Measurements from ENCODE around the gene CTNND1. TPM values are rescaled to one million over a fixed set of nuclear protein-coding genes. Genes with fewer than 3 reads are reported as not detected.

CTNND1 gene
- total and polyA plus RNA-seq, 10 of the 15 experiments (the other 5 are each of a cell fraction or from before 2014, with no cell fraction given) = 4.7 to 70.0 (median 30.0) TPM

GRCh38 chr11:57761301-57762234 lies at the start of gene CTNND1 (continued):
- no peak for TF ChIP-seq ZBED1 (IDR thresholded peaks at IDR 0.05; ENCODE audit: borderline replicate concordance)
- no peak for TF ChIP-seq HDGF (IDR thresholded peaks at IDR 0.05)
- no peak for TF ChIP-seq TCF12 (IDR thresholded peaks at IDR 0.05; ENCODE audit: low read depth, low read length)
- TF ChIP-seq POLR2AphosphoS2 (IDR thresholded peaks at IDR 0.05; ENCODE audit: low read depth, low read length) = no peak
- TF ChIP-seq FOS (IDR thresholded peaks at IDR 0.05; ENCODE audit: borderline replicate concordance, extremely low read depth, insufficient read length) = peak; percentile 49
- TF ChIP-seq TCF7 (IDR thresholded peaks at IDR 0.05; ENCODE audit: borderline replicate concordance) = no peak; the same call in 1 of the 2 replicates
- TF ChIP-seq NFYB (IDR thresholded peaks at IDR 0.05; ENCODE audit: insufficient read depth, low read depth, low read length) = peak; percentile 92
- TF ChIP-seq E4F1 (IDR thresholded peaks at IDR 0.05; ENCODE audit: borderline replicate concordance, partially characterized antibody) = no peak
- no peak for TF ChIP-seq E2F4 (IDR thresholded peaks at IDR 0.05; ENCODE audit: low read depth, low read length)
- TF ChIP-seq ZNF687 (IDR thresholded peaks at IDR 0.05) = no peak
- no peak for TF ChIP-seq RAD51 (IDR thresholded peaks at IDR 0.05)
- TF ChIP-seq LARP7 (IDR thresholded peaks at IDR 0.05) = no peak; the same call in 1 of the 2 replicates
- TF ChIP-seq MYB (IDR thresholded peaks at IDR 0.05; ENCODE audit: borderline replicate concordance, low read depth, low read length) = no peak
- TF ChIP-seq STAT3 (IDR thresholded peaks at IDR 0.05; ENCODE audit: low read depth, low read length) = no peak
- no peak for TF ChIP-seq NR2C1 (IDR thresholded peaks at IDR 0.05)
- peak; percentile 89 to 92 for TF ChIP-seq IKZF2 (IDR thresholded peaks at IDR 0.05)
- peak; percentile 80; the same call in 1 of the 2 replicates for TF ChIP-seq PML (IDR thresholded peaks at IDR 0.05; ENCODE audit: low read length)
- peak; percentile 40; the same call in 1 of the 2 replicates for TF ChIP-seq PKNOX1 (IDR thresholded peaks at IDR 0.05)
- TF ChIP-seq ESRRA (IDR thresholded peaks at IDR 0.05; ENCODE audit: low read length) = no peak

Measured in GM12878 (cell line).